GM12865 (cell line): Measurements from ENCODE around the gene HPRT1.
A peak's percentile ranks its signal among the peaks of the same experiment; 100 is the strongest.

Source experiments
- DNase-seq: peaks from one replicate; pipeline ENCODE4 v3.0.0; 2010; ENCODE audit warnings: low read depth
- H3K4me3 ChIP-seq: 2 replicates; pipeline ENCODE4 v1.5.1; 2011; ENCODE audit warnings: mild to moderate bottlenecking, low read depth, low read length, control low read depth
- TF ChIP-seq, protein P1 (sequence below): IDR thresholded peaks from 2 replicates; pipeline ENCODE4 v1.5.1; 2011; ENCODE audit warnings: low read length, control low read depth, low read depth, inconsistent platforms; ENCODE audit not compliant: insufficient read depth; ENCODE audit errors: missing control alignments

Gene HPRT1

DNA sequence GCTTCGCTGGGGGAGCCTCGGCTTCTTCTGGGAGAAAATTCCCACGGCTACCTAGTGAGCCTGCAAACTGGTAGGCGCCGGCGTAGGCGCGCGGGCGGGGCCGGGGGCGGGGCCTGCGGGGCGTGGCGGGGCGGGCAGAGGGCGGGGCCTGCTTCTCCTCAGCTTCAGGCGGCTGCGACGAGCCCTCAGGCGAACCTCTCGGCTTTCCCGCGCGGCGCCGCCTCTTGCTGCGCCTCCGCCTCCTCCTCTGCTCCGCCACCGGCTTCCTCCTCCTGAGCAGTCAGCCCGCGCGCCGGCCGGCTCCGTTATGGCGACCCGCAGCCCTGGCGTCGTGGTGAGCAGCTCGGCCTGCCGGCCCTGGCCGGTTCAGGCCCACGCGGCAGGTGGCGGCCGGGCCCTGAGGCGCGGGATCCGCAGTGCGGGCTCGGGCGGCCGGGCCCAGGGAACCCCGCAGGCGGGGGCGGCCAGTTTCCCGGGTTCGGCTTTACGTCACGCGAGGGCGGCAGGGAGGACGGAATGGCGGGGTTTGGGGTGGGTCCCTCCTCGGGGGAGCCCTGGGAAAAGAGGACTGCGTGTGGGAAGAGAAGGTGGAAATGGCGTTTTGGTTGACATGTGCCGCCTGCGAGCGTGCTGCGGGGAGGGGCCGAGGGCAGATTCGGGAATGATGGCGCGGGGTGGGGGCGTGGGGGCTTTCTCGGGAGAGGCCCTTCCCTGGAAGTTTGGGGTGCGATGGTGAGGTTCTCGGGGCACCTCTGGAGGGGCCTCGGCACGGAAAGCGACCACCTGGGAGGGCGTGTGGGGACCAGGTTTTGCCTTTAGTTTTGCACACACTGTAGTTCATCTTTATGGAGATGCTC, at the start of gene HPRT1:
TSS of gene HPRT1 (plus strand) at position 161 of the 857 bp plus-strand sequence. CDS start at position 308, 147 bp downstream.
- peak within 1 kb of the TSS; percentile 74 for H3K4me3 ChIP-seq
- TF ChIP-seq, protein P1, sequence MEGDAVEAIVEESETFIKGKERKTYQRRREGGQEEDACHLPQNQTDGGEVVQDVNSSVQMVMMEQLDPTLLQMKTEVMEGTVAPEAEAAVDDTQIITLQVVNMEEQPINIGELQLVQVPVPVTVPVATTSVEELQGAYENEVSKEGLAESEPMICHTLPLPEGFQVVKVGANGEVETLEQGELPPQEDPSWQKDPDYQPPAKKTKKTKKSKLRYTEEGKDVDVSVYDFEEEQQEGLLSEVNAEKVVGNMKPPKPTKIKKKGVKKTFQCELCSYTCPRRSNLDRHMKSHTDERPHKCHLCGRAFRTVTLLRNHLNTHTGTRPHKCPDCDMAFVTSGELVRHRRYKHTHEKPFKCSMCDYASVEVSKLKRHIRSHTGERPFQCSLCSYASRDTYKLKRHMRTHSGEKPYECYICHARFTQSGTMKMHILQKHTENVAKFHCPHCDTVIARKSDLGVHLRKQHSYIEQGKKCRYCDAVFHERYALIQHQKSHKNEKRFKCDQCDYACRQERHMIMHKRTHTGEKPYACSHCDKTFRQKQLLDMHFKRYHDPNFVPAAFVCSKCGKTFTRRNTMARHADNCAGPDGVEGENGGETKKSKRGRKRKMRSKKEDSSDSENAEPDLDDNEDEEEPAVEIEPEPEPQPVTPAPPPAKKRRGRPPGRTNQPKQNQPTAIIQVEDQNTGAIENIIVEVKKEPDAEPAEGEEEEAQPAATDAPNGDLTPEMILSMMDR: no peak
- peak; percentile 86 for DNase-seq

DNA sequence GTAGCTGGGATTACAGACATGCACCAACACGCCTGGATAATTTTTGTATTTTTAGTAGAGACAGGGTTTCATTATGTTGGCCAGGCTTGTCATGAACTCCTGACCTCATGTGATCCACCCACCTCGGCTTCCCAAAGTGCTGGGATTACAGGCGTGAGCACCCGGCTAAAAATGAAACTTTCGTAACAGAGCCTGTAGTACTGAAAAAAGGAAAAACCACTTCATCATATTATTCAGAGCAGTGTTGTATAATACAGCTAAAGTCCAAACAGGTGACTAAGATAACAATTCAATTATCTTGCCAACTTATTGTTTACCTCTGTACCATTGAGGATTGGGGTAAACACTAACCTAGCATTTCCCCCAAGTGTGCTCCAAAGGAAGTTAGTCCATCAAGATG, 43.9 kb upstream of the HPRT1 start:
- no peak for DNase-seq
- H3K4me3 ChIP-seq: no peak overlapping the region
- TF ChIP-seq, protein P1: no peak

GRCh38 chrX:134418317-134419113, 41.5 kb upstream of the HPRT1 start:
- DNase-seq: no peak
- no peak overlapping the region for H3K4me3 ChIP-seq
- TF ChIP-seq, protein P1: no peak

DNA sequence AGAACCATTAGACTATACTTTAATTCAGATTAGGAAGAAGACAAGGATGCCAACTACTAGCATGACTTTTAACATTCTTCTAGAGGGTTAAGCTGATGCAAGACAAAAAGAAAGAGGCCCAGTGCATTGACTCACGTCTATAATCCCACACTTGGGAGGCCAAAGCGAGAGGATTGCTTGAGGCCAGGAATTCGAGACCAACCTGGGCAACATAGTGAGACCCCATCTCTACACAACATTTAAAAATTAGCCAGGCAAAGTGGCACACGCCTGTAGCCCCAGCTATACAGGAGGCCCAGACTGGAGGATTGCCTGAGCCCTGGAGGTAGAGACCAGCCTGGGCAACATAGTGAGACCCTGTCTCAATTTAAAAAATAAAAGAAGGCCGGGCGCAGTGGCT, 40.2 kb upstream of the HPRT1 start:
- H3K4me3 ChIP-seq: no peak overlapping the region
- DNase-seq: no peak
- TF ChIP-seq, protein P1: no peak

GRCh38 chrX:134423606-134424005, 36.4 kb upstream of the HPRT1 start:
- TF ChIP-seq, protein P1: no peak
- peak; percentile 2 for DNase-seq
- no peak overlapping the region for H3K4me3 ChIP-seq

GRCh38 chrX:134426281-134426680, 33.7 kb upstream of the HPRT1 start:
- no peak overlapping the region for H3K4me3 ChIP-seq
- TF ChIP-seq, protein P1: no peak
- DNase-seq: no peak
